ENCODE measurements around the gene KCNK5.

The KCNK5 gene

DNA sequence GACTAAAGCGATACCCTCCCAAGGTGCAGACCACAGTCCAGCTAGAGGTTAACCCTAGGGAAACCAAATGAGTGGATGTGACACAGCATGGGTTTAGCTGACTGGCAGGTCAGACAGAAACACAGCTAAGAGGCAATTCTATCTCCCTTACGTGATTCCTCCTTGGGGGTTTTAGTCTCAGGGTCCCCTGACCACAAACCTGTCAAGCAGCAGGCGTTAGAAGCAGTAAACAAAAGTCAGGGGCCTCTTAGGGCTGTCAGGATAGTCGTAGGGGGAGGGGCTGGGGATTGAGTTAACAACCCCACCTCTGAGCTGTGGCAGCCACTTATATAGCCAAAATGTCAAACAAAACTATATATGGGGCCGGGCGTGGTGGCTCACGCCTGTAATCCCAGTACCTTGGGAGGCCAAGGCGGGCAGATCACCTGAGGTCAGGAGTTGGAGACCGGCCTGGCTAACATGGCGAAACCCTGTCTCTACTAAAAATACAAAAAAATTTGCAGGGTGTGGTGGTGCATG is 13.6 kb downstream of the KCNK5 start:
- DNase-seq (ENCODE audit: low read depth) = no peak

DNA sequence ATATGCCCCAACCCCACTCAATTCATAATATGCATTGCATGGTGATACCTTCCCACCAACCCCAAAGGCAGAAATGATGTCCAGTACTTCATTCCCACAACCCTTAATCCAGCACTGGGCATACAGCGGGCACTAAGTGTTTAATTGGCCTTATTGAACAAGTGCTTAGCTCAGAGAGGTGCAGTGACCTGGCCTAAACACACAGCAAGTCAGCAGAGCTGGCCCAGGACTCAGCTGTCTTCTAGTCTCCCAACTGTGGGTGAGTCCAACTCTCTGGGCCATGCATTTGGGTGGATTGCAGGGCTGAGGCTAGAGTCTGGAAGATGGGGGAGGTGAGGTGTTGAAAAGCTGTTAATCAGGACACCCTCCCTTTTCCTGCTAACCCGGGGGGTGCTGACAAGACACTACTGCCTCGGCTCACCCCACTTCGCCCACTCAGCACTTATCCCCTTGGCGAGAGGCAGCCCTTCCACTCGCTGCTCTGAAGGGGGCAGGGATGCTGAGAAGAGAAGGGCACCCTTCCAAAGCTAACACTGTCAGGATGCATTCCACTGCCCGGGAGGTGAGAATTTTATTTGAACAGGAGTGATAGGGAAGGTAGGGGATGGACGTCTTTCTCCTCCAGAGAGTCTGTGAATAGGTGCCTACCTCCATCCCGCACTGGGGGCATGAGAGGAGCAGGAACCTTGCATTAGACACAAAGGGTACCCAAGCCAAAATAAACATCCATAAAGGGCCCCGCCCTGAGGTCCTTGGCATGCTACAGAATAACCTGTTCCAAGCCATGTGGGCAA is 14.2 kb downstream of the KCNK5 start:
- no peak for DNase-seq (ENCODE audit: low read depth)

- DNase-seq (ENCODE audit: low read depth) = no peak
Observed at GRCh38 chr6:39214120-39214813, 15.0 kb downstream of the KCNK5 start.

DNA sequence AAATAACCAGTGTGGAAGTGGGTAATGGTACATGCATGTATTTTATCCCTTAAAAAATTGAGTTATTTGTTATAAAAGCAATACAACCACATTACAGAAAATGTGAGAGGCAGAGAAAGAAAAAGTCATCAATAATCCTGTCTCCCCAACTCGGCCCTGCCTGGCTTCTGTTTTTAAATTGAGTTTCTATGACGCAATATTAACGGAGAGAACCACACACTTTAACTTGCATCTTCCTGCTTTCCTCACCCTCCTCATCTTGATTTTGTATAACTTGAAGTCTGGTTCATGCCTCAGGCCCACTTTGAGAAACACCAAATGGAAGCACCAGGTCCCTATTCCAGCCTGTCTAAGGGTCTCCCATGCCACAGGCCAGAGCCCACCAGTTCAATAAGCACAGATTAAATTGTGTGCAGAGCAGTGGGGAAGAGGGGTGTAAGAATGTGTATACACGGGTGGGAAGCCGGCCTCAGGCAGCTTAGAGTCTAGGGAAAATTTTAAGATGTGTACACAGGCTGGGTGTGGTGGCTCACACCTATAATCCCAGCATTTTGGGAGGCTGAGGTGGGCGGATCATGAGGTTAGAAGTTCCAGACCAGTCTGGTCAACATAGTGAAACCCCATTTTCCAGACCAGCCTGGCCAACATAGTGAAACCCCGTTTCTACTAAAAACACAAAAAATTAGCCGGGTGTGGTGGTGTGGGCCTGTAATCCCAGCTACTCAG is 15.9 kb downstream of the KCNK5 start:
- no peak for DNase-seq (ENCODE audit: low read depth)

GRCh38 chr6:39211183-39211582 is 18.1 kb downstream of the KCNK5 start:
- DNase-seq (ENCODE audit: low read depth) = no peak

DNA sequence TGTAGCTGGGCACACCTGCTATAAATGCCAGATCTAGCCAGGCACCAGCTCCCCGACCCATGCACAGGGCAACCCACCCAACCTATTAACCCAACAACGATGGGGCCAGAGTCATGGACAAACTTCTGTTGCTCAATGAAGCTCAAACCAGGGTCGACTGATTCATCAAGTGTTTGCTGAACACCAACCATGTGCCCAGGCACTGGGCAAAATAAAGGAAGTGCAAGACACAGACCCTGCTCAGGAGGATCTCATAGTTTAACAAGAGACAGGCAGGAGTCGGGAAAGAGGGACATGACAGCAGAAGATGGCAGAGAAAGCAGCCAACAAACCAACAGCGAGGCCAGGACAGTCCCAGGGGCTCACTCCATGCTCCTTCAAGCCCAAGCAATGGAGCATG is 18.8 kb downstream of the KCNK5 start:
- DNase-seq (ENCODE audit: low read depth) = no peak

GRCh38 chr6:39209911-39210310 is 19.4 kb downstream of the KCNK5 start:
- no peak for DNase-seq (ENCODE audit: low read depth)

GRCh38 chr6:39209360-39209811 is 19.9 kb downstream of the KCNK5 start:
- DNase-seq (ENCODE audit: low read depth) = no peak

DNA sequence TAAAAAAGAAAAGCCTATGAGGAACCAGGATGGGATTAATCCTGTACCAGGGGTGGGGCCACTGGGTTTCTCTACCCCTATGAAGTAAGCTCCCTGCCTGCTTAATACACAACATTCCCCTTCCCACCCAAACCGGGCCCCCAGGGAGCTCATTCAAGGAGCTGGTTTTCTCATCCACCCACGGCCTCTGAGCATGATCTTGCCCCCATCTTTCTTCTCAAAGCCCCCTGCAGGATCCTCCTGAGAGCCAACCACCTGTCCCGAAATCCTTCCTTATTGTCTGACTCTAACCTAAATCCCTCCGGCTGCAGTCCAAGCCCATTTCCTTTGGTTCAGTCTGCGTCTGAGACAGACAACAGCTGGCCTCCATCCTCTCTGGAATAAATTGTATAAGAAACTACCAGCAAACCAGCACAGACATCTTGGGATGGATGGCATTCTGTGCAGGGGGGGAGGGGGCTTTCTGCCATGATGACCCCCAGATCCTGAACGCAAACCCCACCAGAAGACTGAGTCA is 21.0 kb downstream of the KCNK5 start:
- no peak for DNase-seq (ENCODE audit: low read depth)

DNA sequence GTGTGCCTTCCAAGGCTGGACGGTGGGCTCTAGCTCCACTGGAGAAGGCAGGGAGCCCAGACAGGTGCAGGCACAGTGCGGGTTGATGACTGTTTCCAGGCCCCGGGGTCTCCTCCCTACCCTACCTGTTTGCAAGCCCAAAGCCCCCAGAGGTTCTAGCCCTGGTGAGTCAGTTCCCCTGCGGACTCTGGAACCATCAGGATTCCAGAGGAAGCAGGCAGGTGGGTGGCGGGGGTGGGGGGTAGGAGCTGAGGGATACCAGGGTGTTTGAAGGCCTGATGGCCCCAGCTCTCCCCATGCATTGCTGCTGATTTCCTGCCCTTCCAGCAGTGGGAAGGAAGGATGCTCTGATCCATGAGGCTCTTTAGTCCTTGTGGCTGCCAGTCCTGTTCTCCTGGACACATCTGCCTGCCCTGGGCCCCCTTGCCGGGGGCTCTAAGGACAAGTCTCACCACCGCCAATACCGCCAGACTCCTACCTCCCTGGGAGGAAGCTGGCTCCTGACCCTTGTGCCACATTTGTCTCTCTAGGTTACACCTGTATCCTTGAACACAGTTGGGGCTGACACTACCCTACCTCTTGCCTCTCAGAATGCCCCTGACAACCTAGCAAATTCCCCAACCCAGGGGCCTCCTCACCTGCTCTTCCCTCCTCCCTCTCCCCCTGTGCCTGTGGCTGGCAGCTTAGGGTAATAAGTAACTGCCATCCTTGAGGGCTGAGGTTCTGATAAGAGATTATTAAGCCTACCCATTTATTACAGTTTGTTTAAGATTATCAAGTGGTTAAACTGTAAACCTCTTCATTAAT is 21.7 kb downstream of the KCNK5 start:
- DNase-seq (ENCODE audit: low read depth) = no peak

- no peak for DNase-seq (ENCODE audit: low read depth)
Observed at GRCh38 chr6:39206250-39206721, 23.0 kb downstream of the KCNK5 start.

DNA sequence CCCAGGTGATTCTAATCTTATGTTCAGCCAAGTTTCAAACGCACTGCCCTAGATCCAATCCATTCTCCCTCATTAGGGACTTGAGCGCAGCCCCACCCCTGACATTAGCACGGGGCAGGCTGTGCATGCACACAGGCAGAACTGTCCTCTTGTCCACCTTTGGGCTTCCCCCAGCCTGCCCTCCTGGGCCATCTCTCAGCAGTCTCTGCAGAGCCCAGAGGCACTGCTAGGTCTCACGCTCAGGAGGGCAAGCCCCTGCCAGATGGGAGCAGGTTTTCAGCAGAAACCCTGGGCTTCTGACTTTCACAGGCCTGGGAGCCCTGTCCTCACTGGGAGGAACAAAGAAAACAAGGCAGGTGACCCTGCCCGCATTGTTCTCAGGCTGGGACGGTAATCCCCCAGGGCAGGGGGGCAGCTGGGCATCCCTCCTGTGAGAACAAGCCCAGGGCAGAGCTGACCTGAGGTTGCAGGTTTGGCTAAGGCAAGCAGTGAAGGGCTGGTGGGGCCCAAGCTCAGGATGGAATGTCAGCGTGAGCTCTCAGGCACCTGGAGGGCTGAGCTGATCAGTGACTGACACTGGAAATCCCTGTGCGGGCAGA is 24.5 kb downstream of the KCNK5 start:
- DNase-seq (ENCODE audit: low read depth) = no peak

- no peak for DNase-seq (ENCODE audit: low read depth)
Observed at GRCh38 chr6:39204160-39204495, 25.1 kb downstream of the KCNK5 start.

GRCh38 chr6:39203436-39204159 is 25.7 kb downstream of the KCNK5 start:
- DNase-seq (ENCODE audit: low read depth) = no peak

GRCh38 chr6:39202166-39202565 is 27.1 kb downstream of the KCNK5 start:
- DNase-seq (ENCODE audit: low read depth) = no peak

DNA sequence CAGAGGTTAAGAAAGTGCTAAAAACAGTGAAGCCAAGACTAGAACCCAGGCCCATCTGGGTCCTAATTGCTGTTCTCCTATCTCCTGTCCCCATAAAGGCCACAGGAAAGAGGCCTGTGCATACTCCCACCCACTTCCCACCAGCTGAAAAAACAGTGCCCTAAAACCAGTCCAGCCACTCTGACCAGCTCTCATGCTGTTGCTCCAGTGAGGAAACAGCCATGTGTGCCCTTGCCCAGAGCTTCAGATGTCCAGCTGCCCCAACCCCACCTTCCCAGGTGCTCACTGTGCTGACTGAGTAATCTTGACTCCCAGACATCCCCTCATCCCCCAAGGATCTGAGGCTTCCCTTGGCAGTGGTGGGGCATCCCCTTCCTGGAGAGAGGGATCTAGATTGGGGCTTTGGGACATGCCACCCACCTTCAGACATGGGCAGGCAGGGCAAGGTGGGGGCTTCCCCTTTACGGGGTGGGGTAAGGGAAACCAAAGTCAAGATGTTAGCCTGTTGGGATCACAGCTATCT is 28.7 kb downstream of the KCNK5 start:
- DNase-seq (ENCODE audit: low read depth) = no peak

GRCh38 chr6:39199976-39200375 is 29.3 kb downstream of the KCNK5 start:
- DNase-seq (ENCODE audit: low read depth) = no peak

DNA sequence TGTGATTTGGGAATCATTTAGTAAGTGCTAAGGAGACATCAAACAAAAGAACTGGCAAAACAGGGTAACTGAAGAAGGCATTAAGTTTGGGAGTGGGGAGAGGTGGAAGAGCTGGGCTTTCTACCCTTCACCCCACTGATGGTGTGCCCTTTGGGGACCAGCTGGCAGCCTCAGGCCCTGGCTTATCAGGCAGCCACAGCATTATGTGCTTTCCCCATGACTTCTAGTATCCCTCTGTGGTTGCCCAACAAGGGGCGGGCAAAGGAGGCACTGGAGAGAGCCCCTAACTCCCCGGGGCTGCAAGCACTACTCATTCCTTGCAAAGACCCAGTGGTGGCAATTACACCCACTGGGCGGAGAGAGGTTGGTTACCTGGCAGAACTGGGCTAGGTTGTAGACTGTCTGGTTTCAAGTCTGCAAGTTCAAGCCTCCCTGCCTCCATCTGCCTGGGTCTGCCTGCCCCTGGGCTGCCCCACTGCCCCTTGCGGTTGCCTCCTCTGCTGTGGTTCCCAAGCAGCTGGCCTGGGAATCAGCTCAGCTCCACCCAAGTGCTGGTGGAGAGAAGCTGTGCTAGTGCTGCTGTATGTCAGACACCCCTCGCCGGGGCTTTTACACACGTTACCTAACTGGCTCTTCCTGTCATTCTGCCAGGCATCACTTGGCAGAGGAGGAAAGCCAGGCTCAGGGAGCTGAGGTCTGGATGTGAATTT is 29.9 kb downstream of the KCNK5 start:
- DNase-seq (ENCODE audit: low read depth) = no peak

GRCh38 chr6:39198528-39198927 is 30.7 kb downstream of the KCNK5 start:
- no peak for DNase-seq (ENCODE audit: low read depth)

All from stimulated activated CD8-positive, alpha-beta memory T cell treated with anti-CD3 and anti-CD28 coated beads, Interleukin-4, amount 100 ng/mL, for 24 hours (primary cell).